GM06990 (cell line): ENCODE data around the gene SEPTIN5.

ENCODE experiments used
- DNase-seq: peaks from one replicate; pipeline ENCODE4 v3.0.0-alpha.2; 2011; ENCODE audit not compliant: insufficient read length; ENCODE audit errors: extremely low read depth
- H3K27me3 ChIP-seq: replicated peaks from 2 replicates; pipeline ENCODE4 v1.6.0; 2011; ENCODE audit warnings: low read length; ENCODE audit not compliant: control insufficient read depth, insufficient read depth
- H3K36me3 ChIP-seq: 2 replicates; pipeline ENCODE4 v1.5.1; 2011; ENCODE audit warnings: low read length; ENCODE audit not compliant: control insufficient read depth, insufficient read depth
- H3K4me3 ChIP-seq: replicated peaks from 2 replicates; pipeline ENCODE4 v1.5.1; 2011; ENCODE audit warnings: low read depth, mild to moderate bottlenecking, control low read depth, low read length
- TF ChIP-seq, protein P1 (sequence below): IDR thresholded peaks from 2 replicates; pipeline ENCODE4 v1.5.1; 2011; ENCODE audit warnings: low read length, control low read depth, mild to moderate bottlenecking, inconsistent platforms; ENCODE audit not compliant: insufficient read depth, poor library complexity, severe bottlenecking

Gene SEPTIN5

DNA sequence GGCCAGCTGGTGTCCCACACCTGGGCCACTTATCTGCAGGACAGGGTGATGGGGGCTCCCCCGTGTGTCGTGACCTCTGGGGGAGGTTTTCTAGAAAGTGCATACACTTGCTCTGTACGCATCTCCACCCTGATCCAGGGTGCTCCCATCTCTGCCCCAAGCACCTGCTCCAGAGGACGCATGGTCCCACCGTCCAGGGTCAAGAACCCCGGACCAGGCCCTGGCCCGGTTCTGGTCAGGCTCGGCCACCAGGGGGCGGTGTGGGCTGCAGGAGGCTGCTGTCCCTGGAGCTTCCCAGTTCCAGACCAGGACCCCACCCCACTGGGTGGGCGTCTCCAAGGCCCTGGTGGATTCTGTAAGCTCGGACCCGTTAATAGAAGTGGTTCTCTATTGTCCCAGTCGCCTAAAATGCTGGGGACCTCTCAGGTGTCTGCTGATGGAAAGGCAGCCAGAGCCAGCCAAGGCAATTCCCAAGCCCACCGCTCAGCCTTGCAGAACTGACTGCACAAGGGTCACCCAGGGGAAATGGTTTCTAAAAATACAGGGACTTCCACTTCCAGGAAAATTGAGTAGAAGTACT, 34.7 kb upstream of the SEPTIN5 start:
- DNase-seq = peak; percentile 22
- TF ChIP-seq, protein P1, sequence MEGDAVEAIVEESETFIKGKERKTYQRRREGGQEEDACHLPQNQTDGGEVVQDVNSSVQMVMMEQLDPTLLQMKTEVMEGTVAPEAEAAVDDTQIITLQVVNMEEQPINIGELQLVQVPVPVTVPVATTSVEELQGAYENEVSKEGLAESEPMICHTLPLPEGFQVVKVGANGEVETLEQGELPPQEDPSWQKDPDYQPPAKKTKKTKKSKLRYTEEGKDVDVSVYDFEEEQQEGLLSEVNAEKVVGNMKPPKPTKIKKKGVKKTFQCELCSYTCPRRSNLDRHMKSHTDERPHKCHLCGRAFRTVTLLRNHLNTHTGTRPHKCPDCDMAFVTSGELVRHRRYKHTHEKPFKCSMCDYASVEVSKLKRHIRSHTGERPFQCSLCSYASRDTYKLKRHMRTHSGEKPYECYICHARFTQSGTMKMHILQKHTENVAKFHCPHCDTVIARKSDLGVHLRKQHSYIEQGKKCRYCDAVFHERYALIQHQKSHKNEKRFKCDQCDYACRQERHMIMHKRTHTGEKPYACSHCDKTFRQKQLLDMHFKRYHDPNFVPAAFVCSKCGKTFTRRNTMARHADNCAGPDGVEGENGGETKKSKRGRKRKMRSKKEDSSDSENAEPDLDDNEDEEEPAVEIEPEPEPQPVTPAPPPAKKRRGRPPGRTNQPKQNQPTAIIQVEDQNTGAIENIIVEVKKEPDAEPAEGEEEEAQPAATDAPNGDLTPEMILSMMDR = peak; percentile 86
- Histone ChIP-seq H3K27me3 (no peaks in the 10 kb centered on the region; the same call in 1 of the 2 replicates), H3K4me3 (no peak overlapping the region), H3K36me3 (no peaks in the 10 kb centered on the region)

DNA sequence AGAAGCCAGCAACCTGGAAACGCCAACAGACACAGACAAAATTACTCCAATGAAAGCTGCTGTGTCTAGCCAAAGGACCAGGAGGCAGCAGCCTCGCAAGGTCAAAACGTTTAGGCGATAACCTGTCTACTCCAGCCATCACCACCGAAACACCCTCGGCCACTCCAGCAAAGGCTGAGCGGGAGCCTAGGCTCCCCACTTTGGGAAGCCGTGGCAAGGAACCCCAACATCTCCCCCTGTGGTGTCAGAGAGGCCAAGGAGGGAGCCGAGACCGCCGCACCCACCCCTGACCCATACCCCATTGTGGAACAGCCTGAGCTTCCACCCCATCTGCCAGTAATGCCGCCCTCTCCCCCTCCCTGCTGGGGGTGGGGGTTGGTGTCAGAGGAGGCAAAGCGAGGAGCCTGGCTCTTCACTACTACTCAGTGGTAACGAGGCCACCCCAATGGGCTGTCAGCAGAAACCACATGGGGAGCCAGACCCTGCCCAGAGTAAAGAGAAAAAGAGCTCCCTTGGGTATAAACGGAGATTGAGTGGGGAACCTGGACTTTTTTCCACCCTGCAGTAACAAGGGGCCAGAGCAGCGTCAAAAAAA, 33.9 kb upstream of the SEPTIN5 start:
- H3K4me3 ChIP-seq = no peak overlapping the region
- H3K36me3 ChIP-seq = no peaks in the 10 kb centered on the region
- H3K27me3 ChIP-seq = no peaks in the 10 kb centered on the region; the same call in 1 of the 2 replicates
- no peak for DNase-seq
- TF ChIP-seq, protein P1 = no peak

DNA sequence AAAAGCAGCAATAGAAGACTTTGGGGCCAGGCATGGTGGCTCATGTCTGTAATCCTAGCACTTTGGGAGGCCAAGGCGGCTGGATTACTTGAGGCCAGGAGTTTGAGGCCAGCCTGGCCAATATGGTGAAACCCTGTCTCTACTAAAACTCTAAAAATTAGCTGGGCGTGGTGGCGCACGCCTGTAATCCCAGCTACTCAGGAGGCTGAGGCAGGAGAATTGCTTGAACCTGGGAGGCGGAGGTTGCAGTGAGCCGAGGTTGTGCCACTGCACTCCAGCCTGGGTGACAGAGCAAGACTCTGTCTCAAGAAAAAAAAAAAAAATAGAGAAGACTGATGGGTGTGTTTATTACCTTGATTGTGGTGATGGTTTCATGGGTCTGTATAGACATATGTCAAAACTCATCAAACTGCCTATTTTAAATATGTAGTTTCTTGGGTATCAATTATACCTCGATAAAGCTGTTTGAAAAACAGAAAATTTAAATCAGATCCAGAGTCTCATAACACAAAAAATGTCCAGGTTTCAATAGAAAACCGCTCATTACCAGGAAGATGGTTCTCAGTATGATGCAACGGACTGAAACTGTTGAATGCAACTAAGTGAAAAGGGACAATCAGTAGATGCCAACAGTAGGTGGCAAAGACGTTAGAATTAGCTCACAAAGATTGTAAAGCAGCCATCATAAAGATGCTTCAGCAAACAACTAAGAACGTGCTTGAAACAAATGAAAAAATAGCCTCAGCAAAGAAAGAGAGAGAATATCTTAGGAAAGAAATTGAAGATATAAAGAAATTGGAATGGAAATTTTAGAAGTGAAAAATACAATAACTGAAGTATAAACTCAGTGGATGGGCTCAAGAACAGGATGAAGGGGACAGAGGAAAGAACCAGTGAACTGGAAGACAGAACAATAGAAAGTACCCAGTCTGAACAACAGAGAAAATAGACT, 33.1 kb upstream of the SEPTIN5 start:
- DNase-seq = no peak
- Histone ChIP-seq H3K27me3 (no peaks in the 10 kb centered on the region; the same call in 1 of the 2 replicates), H3K4me3 (no peak overlapping the region), H3K36me3 (no peaks in the 10 kb centered on the region)
- TF ChIP-seq, protein P1 = no peak

DNA sequence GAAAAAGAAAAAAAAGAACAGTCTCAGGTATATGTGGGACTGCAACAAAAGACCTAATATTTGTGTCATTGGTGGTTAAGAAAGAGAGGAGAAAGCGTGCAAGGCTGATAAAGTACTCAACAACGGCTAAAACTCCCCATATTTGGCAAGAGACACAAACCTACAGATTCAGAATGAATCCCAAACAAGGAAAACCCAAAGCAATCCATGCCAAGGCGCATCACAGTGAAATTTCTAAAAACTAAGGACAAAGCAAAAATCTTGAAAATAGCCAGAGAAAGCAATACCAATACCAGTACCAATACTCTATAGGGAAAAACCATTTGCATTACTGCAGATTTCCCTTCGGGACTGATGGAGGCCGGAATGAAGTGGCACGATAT, 32.4 kb upstream of the SEPTIN5 start:
- no peaks in the 10 kb centered on the region for H3K36me3 ChIP-seq
- no peaks in the 10 kb centered on the region; the same call in 1 of the 2 replicates for H3K27me3 ChIP-seq
- H3K4me3 ChIP-seq = no peak overlapping the region
- TF ChIP-seq, protein P1 = no peak
- DNase-seq = no peak

DNA sequence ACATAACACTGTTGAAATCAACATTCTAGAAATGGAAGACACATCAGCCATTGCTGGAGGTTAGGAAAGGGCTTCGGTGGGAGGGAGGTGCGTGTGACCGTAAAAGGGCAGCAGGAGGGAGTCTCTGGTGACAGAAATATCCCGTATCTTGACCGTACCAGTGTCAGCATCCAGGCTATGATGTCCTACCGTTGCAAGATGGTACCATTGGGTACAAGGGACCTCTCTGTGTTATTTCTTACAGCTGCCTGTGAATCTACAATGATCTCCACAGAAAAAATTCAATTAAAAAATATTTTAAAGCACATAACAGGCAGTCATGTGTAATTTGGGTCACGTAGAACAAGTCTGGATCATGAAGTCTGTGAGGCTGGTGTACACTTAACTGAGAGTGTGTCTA, 27.4 kb upstream of the SEPTIN5 start:
- no peak overlapping the region for H3K4me3 ChIP-seq
- DNase-seq = no peak
- no peaks in the 10 kb centered on the region for H3K36me3 ChIP-seq
- no peaks in the 10 kb centered on the region for H3K27me3 ChIP-seq
- TF ChIP-seq, protein P1 = no peak
